GM12878 (cell line): ENCODE results near the gene UBAC2.

ENCODE experiments used
- ATF3 ChIP-seq: IDR thresholded peaks from 2 replicates; pipeline ENCODE4 v1.6.1; 2011; ENCODE audit warnings: low read depth, mild to moderate bottlenecking, low read length, moderate library complexity, borderline replicate concordance; ENCODE audit errors: extremely low read depth
- BHLHE40 ChIP-seq, 2 experiments: fragments of 450-650 bp in 1 of 2; IDR thresholded peaks; 2 replicates each; pipeline ENCODE4 v1.6.1; 2011 to 2017; ENCODE audit warnings: low read depth in 2 of 2, borderline replicate concordance in 1 of 2, improper control_type of control experiment in 1 of 2, low read length in 1 of 2, mild to moderate bottlenecking in 1 of 2
- EGR1 ChIP-seq, 2 experiments: IDR thresholded peaks; 1 replicate in 1 of 2; 2 replicates in 1 of 2; pipeline ENCODE4 v1.6.1; 2011 to 2012; ENCODE audit warnings: low read depth in 2 of 2, low read length in 2 of 2, borderline replicate concordance in 1 of 2, mild to moderate bottlenecking in 1 of 2, moderate library complexity in 1 of 2
- EP300 ChIP-seq, 2 experiments: fragments of 150-350 bp in 1 of 2; IDR thresholded peaks; 2 replicates each; pipeline ENCODE4 v1.6.1; 2011 to 2012; ENCODE audit warnings: low read depth in 2 of 2, low read length in 2 of 2, borderline replicate concordance in 1 of 2, improper control_type of control experiment in 1 of 2, inconsistent platforms in 1 of 2; ENCODE audit not compliant: control insufficient read depth in 1 of 2
- ZNF217 ChIP-seq: fragments of 450-650 bp; IDR thresholded peaks from 2 replicates; pipeline ENCODE4 v1.6.1; 2017; ENCODE audit warnings: antibody characterized with exemption, mild to moderate bottlenecking
- TF ChIP-seq, protein P1 (sequence below), 3 experiments: IDR thresholded peaks in 2 of 3; conservative IDR thresholded peaks in 1 of 3; 2 replicates each; pipeline ENCODE4 v1.5.1; 2011; ENCODE audit warnings: low read depth in 3 of 3, low read length in 3 of 3, mild to moderate bottlenecking in 3 of 3, control low read depth in 2 of 3, moderate library complexity in 2 of 3, inconsistent platforms in 1 of 3, mixed read lengths in 1 of 3; ENCODE audit not compliant: control insufficient read depth in 2 of 3, insufficient read depth in 1 of 3; ENCODE audit errors: extremely low read depth in 1 of 3
- TF ChIP-seq, protein P2 (sequence below): IDR thresholded peaks from 2 replicates; pipeline ENCODE4 v1.6.1; 2011; ENCODE audit warnings: low read depth, low read length, improper control_type of control experiment, borderline replicate concordance

- TF ChIP-seq, protein P1, sequence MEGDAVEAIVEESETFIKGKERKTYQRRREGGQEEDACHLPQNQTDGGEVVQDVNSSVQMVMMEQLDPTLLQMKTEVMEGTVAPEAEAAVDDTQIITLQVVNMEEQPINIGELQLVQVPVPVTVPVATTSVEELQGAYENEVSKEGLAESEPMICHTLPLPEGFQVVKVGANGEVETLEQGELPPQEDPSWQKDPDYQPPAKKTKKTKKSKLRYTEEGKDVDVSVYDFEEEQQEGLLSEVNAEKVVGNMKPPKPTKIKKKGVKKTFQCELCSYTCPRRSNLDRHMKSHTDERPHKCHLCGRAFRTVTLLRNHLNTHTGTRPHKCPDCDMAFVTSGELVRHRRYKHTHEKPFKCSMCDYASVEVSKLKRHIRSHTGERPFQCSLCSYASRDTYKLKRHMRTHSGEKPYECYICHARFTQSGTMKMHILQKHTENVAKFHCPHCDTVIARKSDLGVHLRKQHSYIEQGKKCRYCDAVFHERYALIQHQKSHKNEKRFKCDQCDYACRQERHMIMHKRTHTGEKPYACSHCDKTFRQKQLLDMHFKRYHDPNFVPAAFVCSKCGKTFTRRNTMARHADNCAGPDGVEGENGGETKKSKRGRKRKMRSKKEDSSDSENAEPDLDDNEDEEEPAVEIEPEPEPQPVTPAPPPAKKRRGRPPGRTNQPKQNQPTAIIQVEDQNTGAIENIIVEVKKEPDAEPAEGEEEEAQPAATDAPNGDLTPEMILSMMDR (IDR thresholded peaks at IDR 0.05 in 2 of 3, conservative IDR thresholded peaks at IDR 0.05 in 1 of 3; ENCODE audit: control insufficient read depth in 2 of 3, extremely low read depth in 1 of 3, insufficient read depth in 1 of 3, low read depth in 3 of 3, low read length in 3 of 3) = no peak
- TF ChIP-seq EGR1 (IDR thresholded peaks at IDR 0.05; ENCODE audit: borderline replicate concordance in 1 of 2, low read depth in 2 of 2, low read length in 2 of 2) = no peak
- no peak for TF ChIP-seq ATF3
- TF ChIP-seq, protein P2, sequence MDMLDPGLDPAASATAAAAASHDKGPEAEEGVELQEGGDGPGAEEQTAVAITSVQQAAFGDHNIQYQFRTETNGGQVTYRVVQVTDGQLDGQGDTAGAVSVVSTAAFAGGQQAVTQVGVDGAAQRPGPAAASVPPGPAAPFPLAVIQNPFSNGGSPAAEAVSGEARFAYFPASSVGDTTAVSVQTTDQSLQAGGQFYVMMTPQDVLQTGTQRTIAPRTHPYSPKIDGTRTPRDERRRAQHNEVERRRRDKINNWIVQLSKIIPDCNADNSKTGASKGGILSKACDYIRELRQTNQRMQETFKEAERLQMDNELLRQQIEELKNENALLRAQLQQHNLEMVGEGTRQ = no peak
- TF ChIP-seq ZNF217 = no peak
- no peak for TF ChIP-seq EP300 (IDR thresholded peaks at IDR 0.05; ENCODE audit: borderline replicate concordance in 1 of 2, control insufficient read depth in 1 of 2, low read depth in 2 of 2, low read length in 2 of 2)
- TF ChIP-seq BHLHE40 (IDR thresholded peaks at IDR 0.05; ENCODE audit: borderline replicate concordance in 1 of 2, low read depth in 2 of 2, low read length in 1 of 2) = no peak
These were observed 78.2 kb downstream of the UBAC2 start for GRCh38 chr13:99278843-99279242.
